Mesenchymal stem cell (in vitro differentiated cells and primary cell): ENCODE measurements around the gene IARS2.

Source experiments
- DNase-seq: peaks from one replicate; pipeline ENCODE4 v3.0.0-alpha.2; 2013
- H2AFZ ChIP-seq: one replicate; pipeline ENCODE4 v1.6.1; 2013; ENCODE audit warnings: low read depth, mild to moderate bottlenecking, control low read depth, inconsistent platforms, low read length, moderate library complexity
- H2AK5ac ChIP-seq: 2 replicates; pipeline ENCODE4 v1.6.1; 2013; ENCODE audit warnings: low read length, moderate library complexity, mild to moderate bottlenecking, inconsistent platforms; ENCODE audit not compliant: severe bottlenecking
- H2BK120ac ChIP-seq: one replicate; pipeline ENCODE4 v1.6.1; 2013; ENCODE audit warnings: low read depth, mild to moderate bottlenecking, inconsistent platforms, low read length, moderate library complexity
- H2BK12ac ChIP-seq, 2 experiments: one replicate each; pipeline ENCODE4 v1.6.1; 2013; ENCODE audit warnings: inconsistent platforms in 2 of 2, low read length in 2 of 2, mild to moderate bottlenecking in 2 of 2, moderate library complexity in 2 of 2, control low read depth in 1 of 2
- H2BK15ac ChIP-seq: one replicate; pipeline ENCODE4 v1.6.1; 2013; ENCODE audit warnings: mild to moderate bottlenecking, low read depth, inconsistent platforms; ENCODE audit not compliant: poor library complexity, severe bottlenecking
- H2BK5ac ChIP-seq: 2 replicates; pipeline ENCODE4 v1.6.1; 2013; ENCODE audit warnings: low read depth, mild to moderate bottlenecking, low read length, control low read depth, inconsistent platforms; ENCODE audit not compliant: poor library complexity, severe bottlenecking
- H3K14ac ChIP-seq, 2 experiments: one replicate each; pipeline ENCODE4 v1.6.1; 2013; ENCODE audit warnings: inconsistent platforms in 2 of 2, low read length in 2 of 2, control low read depth in 1 of 2, mild to moderate bottlenecking in 1 of 2, moderate library complexity in 1 of 2
- H3K18ac ChIP-seq, 2 experiments: one replicate each; pipeline ENCODE4 v1.6.1; 2013; ENCODE audit warnings: inconsistent platforms in 2 of 2, low read length in 2 of 2, control low read depth in 1 of 2, low read depth in 1 of 2, mild to moderate bottlenecking in 1 of 2
- H3K23ac ChIP-seq, 2 experiments: one replicate each; pipeline ENCODE4 v1.6.1; 2013; ENCODE audit warnings: inconsistent platforms in 2 of 2, low read length in 2 of 2, mild to moderate bottlenecking in 2 of 2, moderate library complexity in 2 of 2, control low read depth in 1 of 2
- H3K27ac ChIP-seq: 2 replicates; pipeline ENCODE4 v1.5.1; 2013; ENCODE audit warnings: mild to moderate bottlenecking, moderate library complexity, low read length, control low read depth, inconsistent platforms; ENCODE audit not compliant: poor library complexity, severe bottlenecking
- H3K27me3 ChIP-seq, 2 experiments: 2 replicates each; pipeline versions ENCODE4 v1.6.1 to v1.7.0; 2013; ENCODE audit warnings: low read length in 2 of 2, mild to moderate bottlenecking in 2 of 2, moderate library complexity in 2 of 2, control low read depth in 1 of 2, inconsistent platforms in 1 of 2; ENCODE audit not compliant: control insufficient read depth in 1 of 2, insufficient read depth in 1 of 2
- H3K36me3 ChIP-seq, 2 experiments: 2 replicates each; pipeline versions ENCODE4 v1.6.1 to v1.7.0; 2013; ENCODE audit warnings: low read length in 2 of 2, control low read depth in 1 of 2, inconsistent platforms in 1 of 2, low read depth in 1 of 2, mild to moderate bottlenecking in 1 of 2; ENCODE audit not compliant: insufficient read depth in 2 of 2, control insufficient read depth in 1 of 2
- H3K4ac ChIP-seq, 2 experiments: one replicate each; pipeline ENCODE4 v1.6.1; 2013; ENCODE audit warnings: inconsistent platforms in 2 of 2, low read length in 2 of 2, mild to moderate bottlenecking in 2 of 2, moderate library complexity in 2 of 2, control low read depth in 1 of 2, low read depth in 1 of 2
- H3K4me1 ChIP-seq: 2 replicates; pipeline ENCODE4 v1.6.1; 2013; ENCODE audit warnings: low read depth, low read length, control low read depth; ENCODE audit not compliant: control insufficient read depth, insufficient read depth
- H3K4me2 ChIP-seq: 2 replicates; pipeline ENCODE4 v1.6.1; 2013; ENCODE audit warnings: low read length, mild to moderate bottlenecking, inconsistent platforms; ENCODE audit not compliant: poor library complexity, severe bottlenecking
- H3K4me3 ChIP-seq, 2 experiments: 2 replicates each; pipeline versions ENCODE4 v1.5.1 to v1.7.0; 2013; ENCODE audit warnings: low read length in 2 of 2, mild to moderate bottlenecking in 2 of 2, control low read depth in 1 of 2, low read depth in 1 of 2; ENCODE audit not compliant: insufficient read depth in 1 of 2
- H3K79me1 ChIP-seq: replicated peaks from 2 replicates; pipeline ENCODE4 v1.6.1; 2013; ENCODE audit warnings: mild to moderate bottlenecking, control low read depth, low read length, inconsistent platforms; ENCODE audit not compliant: poor library complexity, severe bottlenecking
- H3K9ac ChIP-seq: 2 replicates; pipeline ENCODE4 v1.7.0; 2013; ENCODE audit warnings: mild to moderate bottlenecking, low read length, moderate library complexity
- H3K9me3 ChIP-seq: 2 replicates; pipeline ENCODE4 v1.7.0; 2013; ENCODE audit warnings: mild to moderate bottlenecking, low read length; ENCODE audit not compliant: control insufficient read depth
- H4K8ac ChIP-seq: one replicate; pipeline ENCODE4 v1.6.1; 2013; ENCODE audit warnings: inconsistent platforms, mild to moderate bottlenecking, low read length, moderate library complexity
- H4K91ac ChIP-seq: one replicate; pipeline ENCODE4 v1.6.1; 2013; ENCODE audit warnings: mild to moderate bottlenecking, low read length, inconsistent platforms
- WGBS: methylation state at CpG from one replicate; pipeline ENCODE4 v1.1.7; 2013; ENCODE audit warnings: mixed read lengths; 5-methylcytosine and 5-hydroxymethylcytosine counted together

The IARS2 gene

DNA sequence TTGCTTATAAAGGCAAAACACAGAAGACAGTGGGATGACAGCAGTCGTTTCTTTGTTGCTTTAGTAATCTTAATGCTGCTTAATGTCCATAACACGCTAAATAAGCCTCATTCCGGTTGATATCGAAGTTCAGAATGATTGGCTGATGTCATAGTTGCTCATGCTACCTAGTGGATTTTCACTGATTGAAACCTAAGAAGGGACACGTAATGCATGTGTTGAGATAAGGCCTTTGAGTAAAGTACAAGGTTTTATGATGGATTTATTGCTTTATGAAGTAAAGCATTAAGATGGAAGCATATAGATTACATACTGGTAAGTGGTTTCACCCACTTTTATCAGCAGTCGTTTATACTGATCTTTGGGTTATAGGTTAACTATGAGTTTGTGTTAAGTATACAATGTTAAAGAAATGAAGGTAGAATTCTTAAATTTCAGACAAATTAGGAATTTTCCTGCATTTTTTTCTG is 25.1 kb downstream of the IARS2 start:
- Histone ChIP-seq H3K9ac (no peak overlapping the region), H3K14ac (no peak overlapping the region), H3K23ac (no peak overlapping the region), H2BK12ac (no peak overlapping the region), H2AFZ (no peak overlapping the region), H4K91ac (no peak overlapping the region), H3K4ac (no peak overlapping the region), H3K27ac (no peak overlapping the region), H2BK15ac (no peak overlapping the region), H3K9me3 (no peaks in the 10 kb centered on the region), H3K4me1 (no peaks in the 10 kb centered on the region), H3K18ac (no peak overlapping the region), H2AK5ac (no peak overlapping the region), H2BK5ac (no peak overlapping the region), H3K4me3 (no peak overlapping the region), H3K27me3 (no peaks in the 10 kb centered on the region), H3K36me3 (peaks cover 11 to 54% of the 10 kb centered on the region in 2 experiments), H3K4me2 (no peak overlapping the region), H2BK120ac (no peak overlapping the region), H4K8ac (no peak overlapping the region), H3K79me1 (peaks cover 19% of the 10 kb centered on the region)
- DNase-seq = no peak
- 92% methylated on average over 6 of the region's 6 CpGs for WGBS

DNA sequence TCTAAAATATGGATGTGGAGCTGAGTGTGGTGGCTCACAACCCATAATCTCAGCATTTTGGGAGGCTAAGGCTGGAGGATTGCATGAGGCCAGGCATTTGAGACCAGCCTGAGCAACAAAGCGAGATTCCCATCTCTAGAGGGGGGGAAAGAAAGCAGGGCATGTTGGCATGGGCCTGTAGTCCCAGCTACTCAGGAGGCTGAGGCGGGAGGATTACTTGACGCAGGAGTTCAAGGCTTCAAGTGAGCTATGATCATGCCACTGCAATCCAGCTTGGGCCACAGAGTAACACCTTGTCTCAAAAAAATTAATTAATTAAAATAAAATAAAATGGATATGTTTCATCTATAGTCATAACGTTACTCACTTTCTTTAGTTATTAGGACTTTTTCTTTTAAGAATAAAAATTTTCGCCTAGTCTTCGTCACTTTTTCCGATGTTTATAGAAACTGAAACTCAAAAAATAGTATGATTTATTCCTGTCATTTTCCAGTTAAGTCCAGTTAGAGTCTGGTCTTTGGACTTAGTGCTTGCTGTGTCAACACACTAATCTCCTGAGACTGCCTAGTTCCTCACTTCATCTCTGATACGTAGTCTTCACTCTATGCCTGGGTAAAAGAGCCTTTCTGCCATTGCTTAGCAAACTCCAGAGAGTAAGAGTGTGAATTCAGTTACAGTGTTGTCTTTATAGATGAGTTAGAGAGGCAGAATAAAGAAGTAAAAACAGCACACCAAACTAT is 28.0 kb downstream of the IARS2 start:
- Histone ChIP-seq H3K4me3 (no peak overlapping the region), H2AFZ (no peak overlapping the region), H2AK5ac (no peak overlapping the region), H3K36me3 (peaks cover 3 to 41% of the 10 kb centered on the region in 2 experiments), H3K4me2 (no peak overlapping the region), H3K27ac (no peak overlapping the region), H3K14ac (no peak overlapping the region), H3K4ac (no peak overlapping the region), H3K23ac (peak overlapping the region in 1 of 2 experiments; percentile 72), H3K9me3 (no peaks in the 10 kb centered on the region), H3K4me1 (no peaks in the 10 kb centered on the region), H4K91ac (no peak overlapping the region), H3K27me3 (no peaks in the 10 kb centered on the region), H2BK15ac (no peak overlapping the region), H2BK12ac (no peak overlapping the region), H3K18ac (no peak overlapping the region), H2BK5ac (no peak overlapping the region), H3K79me1 (peaks cover 10% of the 10 kb centered on the region), H2BK120ac (no peak overlapping the region), H4K8ac (no peak overlapping the region), H3K9ac (peak overlapping the region; percentile 35)
- WGBS = 87% methylated on average over 3 of the region's 8 CpGs
- no peak for DNase-seq

DNA sequence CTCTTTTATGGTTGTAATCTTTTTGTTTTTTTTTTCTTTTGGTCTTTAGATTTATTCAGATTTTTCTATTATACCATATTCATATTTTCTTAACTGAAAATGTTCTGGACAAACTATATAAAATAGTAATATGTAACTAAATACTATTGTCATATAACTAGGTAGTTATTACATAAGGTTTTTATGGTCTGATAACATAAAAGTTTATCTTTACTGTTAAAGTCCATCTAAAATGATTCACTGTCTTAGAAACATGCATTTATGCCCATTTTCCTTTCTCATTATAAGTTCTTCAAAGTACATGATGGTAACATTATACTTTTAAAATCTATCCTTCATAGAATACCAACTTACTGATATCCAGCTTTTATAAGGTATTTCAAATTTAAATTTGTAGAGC is 29.1 kb downstream of the IARS2 start:
- Histone ChIP-seq H3K27ac (no peak overlapping the region), H4K8ac (no peak overlapping the region), H2AFZ (no peak overlapping the region), H3K36me3 (peaks cover 3 to 44% of the 10 kb centered on the region in 2 experiments), H2BK12ac (no peak overlapping the region), H3K4ac (no peak overlapping the region), H3K4me1 (no peaks in the 10 kb centered on the region), H3K23ac (no peak overlapping the region), H2AK5ac (no peak overlapping the region), H3K4me2 (no peak overlapping the region), H3K14ac (no peak overlapping the region), H2BK15ac (no peak overlapping the region), H3K27me3 (no peaks in the 10 kb centered on the region), H4K91ac (no peak overlapping the region), H2BK5ac (no peak overlapping the region), H3K18ac (no peak overlapping the region), H3K9ac (no peak overlapping the region), H3K4me3 (no peak overlapping the region), H3K9me3 (no peaks in the 10 kb centered on the region), H2BK120ac (no peak overlapping the region), H3K79me1 (peaks cover 10% of the 10 kb centered on the region)
- no peak for DNase-seq

DNA sequence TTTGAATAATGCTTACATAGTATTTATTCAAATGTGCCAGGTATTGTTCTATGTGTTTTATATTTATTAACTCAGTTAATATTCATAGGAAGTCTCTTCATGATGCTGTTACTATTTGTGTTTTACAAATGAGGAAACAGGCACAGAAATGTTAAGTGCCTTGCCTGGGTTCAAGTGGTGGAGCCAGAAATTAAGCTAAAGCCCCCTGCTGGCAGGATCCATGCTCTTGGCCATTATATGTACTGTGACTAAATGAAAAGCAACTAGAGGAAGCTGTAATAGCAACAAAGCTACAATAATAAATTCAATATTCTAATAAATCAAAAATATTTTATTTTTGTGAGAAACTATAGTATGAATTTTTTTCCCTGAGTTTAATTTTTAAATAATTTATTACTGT is 30.0 kb downstream of the IARS2 start:
- peak; percentile 6 for DNase-seq

More for the DNA sequence above, 30.0 kb downstream of the IARS2 start:
- Histone ChIP-seq H2BK12ac (no peak overlapping the region), H3K9ac (no peak overlapping the region), H2BK5ac (no peak overlapping the region), H4K91ac (no peak overlapping the region), H3K36me3 (peaks cover 3 to 47% of the 10 kb centered on the region in 2 experiments), H3K18ac (no peak overlapping the region), H3K23ac (no peak overlapping the region), H3K4ac (no peak overlapping the region), H3K79me1 (peaks cover 10% of the 10 kb centered on the region), H3K9me3 (no peaks in the 10 kb centered on the region), H3K4me2 (no peak overlapping the region), H3K27ac (no peak overlapping the region), H4K8ac (no peak overlapping the region), H2AK5ac (no peak overlapping the region), H3K14ac (no peak overlapping the region), H3K4me1 (no peaks in the 10 kb centered on the region), H3K4me3 (no peak overlapping the region), H3K27me3 (no peaks in the 10 kb centered on the region), H2BK120ac (no peak overlapping the region), H2BK15ac (no peak overlapping the region), H2AFZ (no peak overlapping the region)
